ENCODE data around the gene SLC25A22.

Gene SLC25A22

GRCh38 chr11:742571-743201 is 55.4 kb downstream of the SLC25A22 start:
- no peak for DNase-seq

GRCh38 chr11:742156-742546 is 55.9 kb downstream of the SLC25A22 start:
- DNase-seq = no peak
